ENCODE results near the gene TPO. TPM values are rescaled to one million over a fixed set of nuclear protein-coding genes. Genes with fewer than 3 reads are reported as not detected.

Gene TPO
- total RNA-seq, 1 donor from 2014 or later, result not detected

- H3K36me3 ChIP-seq (ENCODE audit: control insufficient read depth in 3 of 3, insufficient read depth in 3 of 3, low read length in 3 of 3), result no peaks in the 10 kb centered on the region
- no peak overlapping the region for H3K27ac ChIP-seq (ENCODE audit: low read depth, low read length)
- no peaks in the 10 kb centered on the region for H3K4me1 ChIP-seq (ENCODE audit: control insufficient read depth in 3 of 3, insufficient read depth in 3 of 3, low read length in 3 of 3)
- H3K4me3 ChIP-seq (ENCODE audit: low read length in 3 of 3), result no peak overlapping the region
- H3K27me3 ChIP-seq (ENCODE audit: control insufficient read depth in 3 of 3, insufficient read depth in 3 of 3, low read length in 3 of 3), result peaks cover 0 to 2% (median 0%) of the 10 kb centered on the region in 3 donors
- H3K9ac ChIP-seq (ENCODE audit: low read depth in 1 of 3, low read length in 3 of 3), result no peak overlapping the region
- H3K9me3 ChIP-seq (ENCODE audit: control insufficient read depth in 3 of 3, low read length in 3 of 3), result no peaks in the 10 kb centered on the region
These were observed 45.2 kb downstream of the TPO start for GRCh38 chr2:1458432-1458831.

GRCh38 chr2:1459727-1460126 lies 46.5 kb downstream of the TPO start:
- Histone ChIP-seq H3K27me3 (ENCODE audit: control insufficient read depth in 3 of 3, insufficient read depth in 3 of 3, low read length in 3 of 3) (peaks cover 0 to 2% (median 0%) of the 10 kb centered on the region in 3 donors), H3K4me1 (ENCODE audit: control insufficient read depth in 3 of 3, insufficient read depth in 3 of 3, low read length in 3 of 3) (no peaks in the 10 kb centered on the region), H3K9me3 (ENCODE audit: control insufficient read depth in 3 of 3, low read length in 3 of 3) (no peaks in the 10 kb centered on the region), H3K4me3 (ENCODE audit: low read length in 3 of 3) (no peak overlapping the region), H3K27ac (ENCODE audit: low read depth, low read length) (no peak overlapping the region), H3K36me3 (ENCODE audit: control insufficient read depth in 3 of 3, insufficient read depth in 3 of 3, low read length in 3 of 3) (no peaks in the 10 kb centered on the region), H3K9ac (ENCODE audit: low read depth in 1 of 3, low read length in 3 of 3) (no peak overlapping the region)

- Histone ChIP-seq H3K4me1 (ENCODE audit: control insufficient read depth in 3 of 3, insufficient read depth in 3 of 3, low read length in 3 of 3) (no peaks in the 10 kb centered on the region), H3K9ac (ENCODE audit: low read depth in 1 of 3, low read length in 3 of 3) (no peak overlapping the region), H3K4me3 (ENCODE audit: low read length in 3 of 3) (no peak overlapping the region), H3K27ac (ENCODE audit: low read depth, low read length) (no peak overlapping the region), H3K36me3 (ENCODE audit: control insufficient read depth in 3 of 3, insufficient read depth in 3 of 3, low read length in 3 of 3) (no peaks in the 10 kb centered on the region), H3K27me3 (ENCODE audit: control insufficient read depth in 3 of 3, insufficient read depth in 3 of 3, low read length in 3 of 3) (peaks cover 0 to 2% (median 0%) of the 10 kb centered on the region in 3 donors), H3K9me3 (ENCODE audit: control insufficient read depth in 3 of 3, low read length in 3 of 3) (no peaks in the 10 kb centered on the region)
These were observed 47.7 kb downstream of the TPO start for GRCh38 chr2:1460851-1461418.

- H3K27me3 ChIP-seq (ENCODE audit: control insufficient read depth in 3 of 3, insufficient read depth in 3 of 3, low read length in 3 of 3), result peaks cover 0 to 2% (median 0%) of the 10 kb centered on the region in 3 donors
- no peaks in the 10 kb centered on the region for H3K4me1 ChIP-seq (ENCODE audit: control insufficient read depth in 3 of 3, insufficient read depth in 3 of 3, low read length in 3 of 3)
- no peak overlapping the region for H3K27ac ChIP-seq (ENCODE audit: low read depth, low read length)
- no peaks in the 10 kb centered on the region for H3K36me3 ChIP-seq (ENCODE audit: control insufficient read depth in 3 of 3, insufficient read depth in 3 of 3, low read length in 3 of 3)
- H3K9me3 ChIP-seq (ENCODE audit: control insufficient read depth in 3 of 3, low read length in 3 of 3), result no peaks in the 10 kb centered on the region
- H3K9ac ChIP-seq (ENCODE audit: low read depth in 1 of 3, low read length in 3 of 3), result no peak overlapping the region
- no peak overlapping the region for H3K4me3 ChIP-seq (ENCODE audit: low read length in 3 of 3)
These were observed 48.5 kb downstream of the TPO start for GRCh38 chr2:1461507-1462390.

GRCh38 chr2:1462994-1463393 lies 49.7 kb downstream of the TPO start:
- Histone ChIP-seq H3K4me3 (ENCODE audit: low read length in 3 of 3) (no peak overlapping the region), H3K4me1 (ENCODE audit: control insufficient read depth in 3 of 3, insufficient read depth in 3 of 3, low read length in 3 of 3) (no peaks in the 10 kb centered on the region), H3K36me3 (ENCODE audit: control insufficient read depth in 3 of 3, insufficient read depth in 3 of 3, low read length in 3 of 3) (no peaks in the 10 kb centered on the region), H3K27ac (ENCODE audit: low read depth, low read length) (no peak overlapping the region), H3K9ac (ENCODE audit: low read depth in 1 of 3, low read length in 3 of 3) (no peak overlapping the region), H3K9me3 (ENCODE audit: control insufficient read depth in 3 of 3, low read length in 3 of 3) (no peaks in the 10 kb centered on the region), H3K27me3 (ENCODE audit: control insufficient read depth in 3 of 3, insufficient read depth in 3 of 3, low read length in 3 of 3) (peaks cover 0 to 2% (median 0%) of the 10 kb centered on the region in 3 donors)

GRCh38 chr2:1472350-1472749 lies 59.1 kb downstream of the TPO start:
- Histone ChIP-seq H3K27me3 (ENCODE audit: control insufficient read depth in 3 of 3, insufficient read depth in 3 of 3, low read length in 3 of 3) (no peaks in the 10 kb centered on the region), H3K36me3 (ENCODE audit: control insufficient read depth in 3 of 3, insufficient read depth in 3 of 3, low read length in 3 of 3) (no peaks in the 10 kb centered on the region), H3K9ac (ENCODE audit: low read depth in 1 of 3, low read length in 3 of 3) (no peak overlapping the region), H3K4me1 (ENCODE audit: control insufficient read depth in 3 of 3, insufficient read depth in 3 of 3, low read length in 3 of 3) (no peaks in the 10 kb centered on the region), H3K27ac (ENCODE audit: low read depth, low read length) (no peak overlapping the region), H3K4me3 (ENCODE audit: low read length in 3 of 3) (no peak overlapping the region), H3K9me3 (ENCODE audit: control insufficient read depth in 3 of 3, low read length in 3 of 3) (no peaks in the 10 kb centered on the region)

- Histone ChIP-seq H3K4me3 (ENCODE audit: low read length in 3 of 3) (no peak overlapping the region), H3K36me3 (ENCODE audit: control insufficient read depth in 3 of 3, insufficient read depth in 3 of 3, low read length in 3 of 3) (no peaks in the 10 kb centered on the region), H3K27me3 (ENCODE audit: control insufficient read depth in 3 of 3, insufficient read depth in 3 of 3, low read length in 3 of 3) (peaks cover 0 to 4% (median 0%) of the 10 kb centered on the region in 3 donors), H3K27ac (ENCODE audit: low read depth, low read length) (no peak overlapping the region), H3K4me1 (ENCODE audit: control insufficient read depth in 3 of 3, insufficient read depth in 3 of 3, low read length in 3 of 3) (no peaks in the 10 kb centered on the region), H3K9me3 (ENCODE audit: control insufficient read depth in 3 of 3, low read length in 3 of 3) (no peaks in the 10 kb centered on the region), H3K9ac (ENCODE audit: low read depth in 1 of 3, low read length in 3 of 3) (no peak overlapping the region)
These were observed 63.4 kb downstream of the TPO start for GRCh38 chr2:1476617-1477195.

- Histone ChIP-seq H3K4me1 (ENCODE audit: control insufficient read depth in 3 of 3, insufficient read depth in 3 of 3, low read length in 3 of 3) (no peaks in the 10 kb centered on the region), H3K4me3 (ENCODE audit: low read length in 3 of 3) (no peak overlapping the region), H3K27me3 (ENCODE audit: control insufficient read depth in 3 of 3, insufficient read depth in 3 of 3, low read length in 3 of 3) (peaks cover 0 to 4% (median 0%) of the 10 kb centered on the region in 3 donors), H3K9me3 (ENCODE audit: control insufficient read depth in 3 of 3, low read length in 3 of 3) (no peaks in the 10 kb centered on the region), H3K9ac (ENCODE audit: low read depth in 1 of 3, low read length in 3 of 3) (no peak overlapping the region), H3K27ac (ENCODE audit: low read depth, low read length) (no peak overlapping the region), H3K36me3 (ENCODE audit: control insufficient read depth in 3 of 3, insufficient read depth in 3 of 3, low read length in 3 of 3) (no peaks in the 10 kb centered on the region)
These were observed 64.2 kb downstream of the TPO start for GRCh38 chr2:1477196-1478040.

GRCh38 chr2:1478311-1479305 lies 65.3 kb downstream of the TPO start:
- Histone ChIP-seq H3K4me1 (ENCODE audit: control insufficient read depth in 3 of 3, insufficient read depth in 3 of 3, low read length in 3 of 3) (no peaks in the 10 kb centered on the region), H3K27me3 (ENCODE audit: control insufficient read depth in 3 of 3, insufficient read depth in 3 of 3, low read length in 3 of 3) (peaks cover 0 to 4% (median 0%) of the 10 kb centered on the region in 3 donors), H3K9me3 (ENCODE audit: control insufficient read depth in 3 of 3, low read length in 3 of 3) (no peaks in the 10 kb centered on the region), H3K27ac (ENCODE audit: low read depth, low read length) (no peak overlapping the region), H3K36me3 (ENCODE audit: control insufficient read depth in 3 of 3, insufficient read depth in 3 of 3, low read length in 3 of 3) (no peaks in the 10 kb centered on the region), H3K9ac (ENCODE audit: low read depth in 1 of 3, low read length in 3 of 3) (no peak overlapping the region), H3K4me3 (ENCODE audit: low read length in 3 of 3) (no peak overlapping the region)

Measured in skeletal muscle tissue (tissue), 4 donors.